Thoracic aorta (tissue), 2 donors: Measurements from ENCODE around the gene CEP57L1. TPM values are rescaled to one million over a fixed set of nuclear protein-coding genes. Genes with fewer than 3 reads are reported as not detected.
A peak's percentile ranks its signal among the peaks of the same experiment; 100 is the strongest.
"Not testable (repeated sequence)": the region's sequence is repeated elsewhere in the genome, so short reads cannot be mapped to it uniquely, and the experiment has no call there.

Source experiments
- ATAC-seq: fragments of 150-250 bp; one replicate; pipeline ENCODE4 v1.8.0; 2017; ENCODE audit warnings: low read depth; ENCODE audit not compliant: insufficient number of reproducible peaks, low FRiP score
- DNase-seq: peaks from one replicate; pipeline ENCODE4 v3.0.0-alpha.2; 2020; ENCODE audit warnings: low spot score
- H3K27ac ChIP-seq, 2 donors: fragments of 200-600 bp; sonication (generic); 1 replicate in 1 of 2; 2 replicates in 1 of 2; pipeline ENCODE4 v1.5.1; 2016; ENCODE audit warnings: mild to moderate bottlenecking in 2 of 2, moderate library complexity in 2 of 2
- H3K27me3 ChIP-seq: fragments of 200-600 bp; sonication (generic); replicated peaks from 2 replicates; pipeline ENCODE4 v1.6.0; 2016; ENCODE audit warnings: mild to moderate bottlenecking; ENCODE audit not compliant: insufficient read depth
- H3K36me3 ChIP-seq: fragments of 200-600 bp; sonication (generic); one replicate; pipeline ENCODE4 v1.5.1; 2016
- H3K4me1 ChIP-seq, 2 donors: fragments of 200-600 bp; sonication (generic); 1 replicate in 1 of 2; 2 replicates in 1 of 2; pipeline versions ENCODE4 v1.5.1 to v1.6.0; 2016; ENCODE audit warnings: low read depth in 2 of 2, mild to moderate bottlenecking in 1 of 2; ENCODE audit not compliant: control insufficient read depth in 1 of 2
- H3K4me3 ChIP-seq: fragments of 200-600 bp; sonication (generic); 2 replicates; pipeline ENCODE4 v1.5.1; 2016; ENCODE audit warnings: mild to moderate bottlenecking
- H3K9me3 ChIP-seq: fragments of 200-600 bp; sonication (generic); 2 replicates; pipeline ENCODE4 v1.5.1; 2016
- total RNA-seq, 2 donors: library from RNA; depleted of rRNA; stranded (reverse); fragments of >200 nt; gene quantifications; one replicate each; pipeline versions ENCODE4 v1.1.0 to v1.2.3, GENCODE V29; 2016
- TF ChIP-seq, protein P1 (sequence below): fragments of 200-600 bp; sonication (generic); IDR thresholded peaks from one replicate; pipeline ENCODE4 v1.5.1; 2019; ENCODE audit warnings: antibody characterized with exemption

Gene CEP57L1
- total RNA-seq, 2 donors from 2014 or later, result 9.8 to 29.5 TPM

DNA sequence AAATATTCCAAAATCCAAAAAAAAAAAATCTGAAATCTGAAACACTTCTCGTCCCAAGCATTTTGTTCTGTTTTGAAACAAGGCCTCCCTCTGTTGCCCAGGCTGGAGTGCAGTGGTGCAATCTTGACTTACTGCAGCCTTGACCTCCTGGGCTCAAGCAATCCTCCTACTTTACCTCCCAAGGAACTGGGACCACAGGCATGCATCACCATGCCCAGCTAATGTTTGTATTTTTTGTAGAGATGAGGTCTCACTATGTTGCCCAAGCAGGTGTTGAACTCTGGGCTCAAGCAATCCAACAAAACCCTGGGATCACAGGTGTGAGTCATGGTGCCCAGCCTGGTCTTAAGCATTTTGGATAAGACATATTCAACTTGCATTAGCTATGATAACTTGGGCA is 14.3 kb upstream of the CEP57L1 start:
- H3K27me3 ChIP-seq, result no peaks in the 10 kb centered on the region
- H3K27ac ChIP-seq, result peak overlapping the region in 1 of 2 donors; percentile 62
- H3K4me1 ChIP-seq, result peaks cover 22 to 56% of the 10 kb centered on the region in 2 donors
- H3K4me3 ChIP-seq, result no peak overlapping the region
- H3K9me3 ChIP-seq, result no peaks in the 10 kb centered on the region
- no peaks in the 10 kb centered on the region for H3K36me3 ChIP-seq
- no peak for ATAC-seq
- no peak for DNase-seq
- TF ChIP-seq, protein P1, sequence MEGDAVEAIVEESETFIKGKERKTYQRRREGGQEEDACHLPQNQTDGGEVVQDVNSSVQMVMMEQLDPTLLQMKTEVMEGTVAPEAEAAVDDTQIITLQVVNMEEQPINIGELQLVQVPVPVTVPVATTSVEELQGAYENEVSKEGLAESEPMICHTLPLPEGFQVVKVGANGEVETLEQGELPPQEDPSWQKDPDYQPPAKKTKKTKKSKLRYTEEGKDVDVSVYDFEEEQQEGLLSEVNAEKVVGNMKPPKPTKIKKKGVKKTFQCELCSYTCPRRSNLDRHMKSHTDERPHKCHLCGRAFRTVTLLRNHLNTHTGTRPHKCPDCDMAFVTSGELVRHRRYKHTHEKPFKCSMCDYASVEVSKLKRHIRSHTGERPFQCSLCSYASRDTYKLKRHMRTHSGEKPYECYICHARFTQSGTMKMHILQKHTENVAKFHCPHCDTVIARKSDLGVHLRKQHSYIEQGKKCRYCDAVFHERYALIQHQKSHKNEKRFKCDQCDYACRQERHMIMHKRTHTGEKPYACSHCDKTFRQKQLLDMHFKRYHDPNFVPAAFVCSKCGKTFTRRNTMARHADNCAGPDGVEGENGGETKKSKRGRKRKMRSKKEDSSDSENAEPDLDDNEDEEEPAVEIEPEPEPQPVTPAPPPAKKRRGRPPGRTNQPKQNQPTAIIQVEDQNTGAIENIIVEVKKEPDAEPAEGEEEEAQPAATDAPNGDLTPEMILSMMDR, result no peak

DNA sequence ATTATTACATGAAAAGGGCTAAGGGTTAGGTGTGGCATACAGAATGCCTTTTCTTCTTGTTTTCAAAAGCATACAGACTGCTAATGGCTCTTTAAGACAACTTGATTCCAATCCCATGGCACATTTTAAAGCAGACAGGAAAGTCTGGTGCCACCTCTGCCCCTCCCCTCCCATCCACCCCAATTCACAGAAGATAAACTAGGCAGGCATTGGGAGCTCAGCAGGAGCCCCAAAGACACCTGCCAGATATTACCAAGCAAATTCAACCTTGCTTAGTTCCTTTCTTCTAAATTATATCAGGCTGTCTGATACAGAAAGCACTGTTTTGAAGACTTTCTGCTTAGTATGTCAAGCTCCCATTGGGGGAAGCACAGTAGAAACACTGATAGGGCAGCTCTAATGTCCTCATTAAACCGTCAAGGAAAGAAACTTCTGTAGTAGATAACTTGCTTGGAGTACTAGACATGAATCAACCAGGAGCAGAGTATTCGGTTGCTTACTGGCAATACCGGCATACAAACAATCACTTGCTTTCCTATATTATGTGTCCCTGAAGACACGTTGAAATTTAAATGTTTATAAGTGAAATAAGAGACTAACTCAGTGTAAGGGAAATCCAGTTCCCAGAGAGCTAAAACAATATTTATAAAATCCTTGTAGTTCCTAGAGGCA is 13.7 kb upstream of the CEP57L1 start:
- Histone ChIP-seq H3K36me3 (no peaks in the 10 kb centered on the region), H3K4me3 (no peak overlapping the region), H3K9me3 (no peaks in the 10 kb centered on the region), H3K27me3 (no peaks in the 10 kb centered on the region), H3K4me1 (peaks cover 22 to 57% of the 10 kb centered on the region in 2 donors), H3K27ac (peak overlapping the region in 1 of 2 donors; percentile 62)
- DNase-seq (no peak), ATAC-seq (no peak)
- TF ChIP-seq, protein P1, result no peak

DNA sequence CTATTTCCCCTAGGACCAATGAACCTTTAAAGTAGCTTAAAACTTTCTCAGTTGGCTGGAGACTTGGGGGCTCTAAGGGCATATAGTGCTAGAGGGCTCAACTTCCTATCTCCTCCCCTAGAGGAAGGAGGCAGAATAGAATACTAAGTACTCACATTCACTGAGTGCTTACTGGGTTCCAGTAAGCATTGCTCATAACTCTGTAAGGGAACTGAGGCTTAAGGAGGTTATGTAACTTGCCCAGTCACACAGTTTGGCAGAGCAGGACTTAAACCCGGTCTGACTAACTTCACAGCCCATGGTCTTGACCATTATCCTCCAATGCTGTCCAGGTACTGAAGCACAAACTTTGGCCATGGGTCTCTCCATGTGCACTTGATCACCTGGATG is 13.1 kb upstream of the CEP57L1 start:
- no peaks in the 10 kb centered on the region for H3K27me3 ChIP-seq
- H3K9me3 ChIP-seq, result no peaks in the 10 kb centered on the region
- no peaks in the 10 kb centered on the region for H3K36me3 ChIP-seq
- peaks cover 22 to 57% of the 10 kb centered on the region in 2 donors for H3K4me1 ChIP-seq
- peak overlapping the region in 1 of 2 donors; percentile 62 for H3K27ac ChIP-seq
- TF ChIP-seq, protein P1, result no peak
- DNase-seq (no peak), ATAC-seq (peak; percentile 49)
- H3K4me3 ChIP-seq, result no peak overlapping the region

DNA sequence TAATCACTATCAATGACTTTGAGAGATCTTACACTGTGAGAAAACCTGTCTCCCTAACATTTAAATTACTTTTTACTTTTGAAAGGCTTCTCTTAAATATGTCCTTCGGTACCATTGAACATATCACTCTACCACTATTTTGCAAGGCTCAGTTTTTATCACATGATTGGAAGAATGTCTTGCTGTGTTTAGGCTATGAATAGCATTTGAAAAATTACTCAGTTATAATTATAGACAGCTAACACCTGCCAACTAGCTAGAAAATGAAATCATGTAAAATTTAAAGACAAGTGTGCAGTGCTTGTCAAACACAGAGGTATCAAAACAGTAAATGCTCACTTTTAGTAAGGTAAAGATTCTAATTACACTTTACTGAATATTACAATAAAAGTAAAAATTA is 11.7 kb upstream of the CEP57L1 start:
- H3K36me3 ChIP-seq, result no peaks in the 10 kb centered on the region
- ATAC-seq, result no peak
- peak overlapping the region; percentile 20 to 47 for H3K27ac ChIP-seq
- H3K27me3 ChIP-seq, result no peaks in the 10 kb centered on the region
- no peaks in the 10 kb centered on the region for H3K9me3 ChIP-seq
- peaks cover 25 to 72% of the 10 kb centered on the region in 2 donors for H3K4me1 ChIP-seq
- TF ChIP-seq, protein P1, result no peak
- DNase-seq, result no peak
- no peak overlapping the region for H3K4me3 ChIP-seq

DNA sequence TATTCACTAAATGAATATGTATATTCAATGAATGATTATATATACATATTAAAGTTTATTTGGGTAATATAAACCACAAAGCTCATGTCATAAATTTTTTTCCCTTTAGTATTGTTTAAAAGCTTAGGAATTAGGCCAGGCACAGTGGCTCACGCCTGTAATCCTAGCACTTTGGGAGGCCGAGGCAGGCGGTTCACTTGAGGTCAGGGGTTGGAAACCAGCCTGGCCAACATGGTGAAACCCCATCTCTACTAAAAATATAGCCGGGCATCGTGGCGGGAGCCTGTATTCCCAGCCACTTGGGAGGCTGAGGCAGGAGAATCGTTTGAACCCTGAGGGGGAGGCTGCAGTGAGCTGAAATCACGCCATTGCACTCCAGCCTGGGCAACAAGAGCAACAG is 11.2 kb upstream of the CEP57L1 start:
- not testable (repeated sequence) for DNase-seq, H3K36me3 ChIP-seq, H3K4me3 ChIP-seq, ATAC-seq, H3K27me3 ChIP-seq, H3K9me3 ChIP-seq
- Histone ChIP-seq H3K27ac (peak overlapping the region; percentile 24 to 47), H3K4me1 (peaks cover 30 to 72% of the 10 kb centered on the region in 2 donors)
